HK-2 (cell line): ENCODE measurements around the gene SLC18A2.
"Not testable (repeated sequence)": the region's sequence is repeated elsewhere in the genome, so short reads cannot be mapped to it uniquely, and the experiment has no call there.

ENCODE experiments used
- DNase-seq: peaks from one replicate; pipeline ENCODE4 v3.0.0-alpha.2; 2018; ENCODE audit not compliant: unreplicated experiment

Gene SLC18A2

DNA sequence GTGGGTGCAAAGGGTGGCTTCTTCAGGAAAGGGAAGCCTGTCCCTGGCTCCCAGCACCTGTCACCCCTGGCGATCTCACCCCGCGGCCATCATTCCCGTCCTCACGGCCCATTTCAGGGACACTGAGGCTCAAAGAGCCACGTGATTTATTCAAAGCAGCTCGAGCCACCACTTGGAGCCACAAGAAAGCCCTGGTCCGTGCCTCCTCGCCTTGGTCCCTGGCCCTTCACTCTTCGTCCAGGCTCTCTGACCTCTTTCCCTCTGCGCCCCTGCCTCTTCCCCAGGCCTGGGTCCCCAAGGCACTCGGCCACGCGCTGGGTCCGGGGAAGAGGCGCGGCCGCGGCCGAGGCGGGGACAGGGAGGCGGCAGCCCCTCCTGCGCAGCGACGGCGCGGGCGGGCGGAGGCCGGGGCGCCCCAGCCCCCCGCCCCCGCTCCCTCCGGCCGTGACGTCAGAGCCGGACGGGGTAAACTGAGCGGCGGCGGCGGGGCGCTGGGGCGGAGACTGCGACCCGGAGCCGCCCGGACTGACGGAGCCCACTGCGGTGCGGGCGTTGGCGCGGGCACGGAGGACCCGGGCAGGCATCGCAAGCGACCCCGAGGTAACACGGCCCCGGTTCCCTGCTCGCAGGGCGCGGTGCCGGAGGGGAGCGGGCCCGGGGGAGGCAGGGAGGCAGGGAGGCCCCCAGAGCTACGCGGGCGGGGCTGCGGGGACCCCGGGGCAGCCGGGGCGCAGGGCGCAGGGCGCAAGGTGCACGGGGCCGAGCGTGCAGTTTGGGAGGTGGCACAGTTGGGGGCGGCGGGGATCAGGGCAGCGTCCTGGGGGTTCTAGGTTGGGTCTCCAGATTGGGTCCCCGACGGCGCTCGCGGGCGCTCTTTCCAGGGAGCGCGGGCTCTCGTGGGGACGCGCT lies at the start of gene SLC18A2:
TSS of gene SLC18A2 (plus strand) at position 494 of the 909 bp plus-strand sequence. CDS start 580 bp downstream, outside the sequence.
- no peak for DNase-seq

DNA sequence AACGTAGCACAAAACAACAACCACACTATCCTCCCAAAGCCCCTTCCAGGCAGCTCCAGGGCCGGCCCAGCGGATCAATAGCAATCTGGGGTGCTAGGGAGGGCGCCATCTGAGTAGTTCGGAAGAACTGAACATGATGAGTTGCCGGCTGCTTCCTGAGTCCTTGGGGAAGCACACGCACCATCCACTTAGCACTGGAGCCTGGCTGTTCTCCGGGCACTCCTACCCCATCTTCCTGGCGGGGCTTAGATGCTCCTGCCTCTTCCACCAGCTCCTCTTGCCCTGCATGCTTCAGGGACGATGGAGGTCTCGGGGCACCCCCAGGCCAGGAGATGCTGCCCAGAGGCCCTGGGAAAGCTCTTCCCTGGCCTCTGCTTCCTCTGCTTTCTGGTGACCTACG lies 43.7 kb upstream of the SLC18A2 start, which contains the start of gene KCNK18:
TSS of gene KCNK18 (plus strand) at position 301 of the 400 bp plus-strand sequence. CDS start at position 301, 0 bp downstream.
- DNase-seq = no peak

DNA sequence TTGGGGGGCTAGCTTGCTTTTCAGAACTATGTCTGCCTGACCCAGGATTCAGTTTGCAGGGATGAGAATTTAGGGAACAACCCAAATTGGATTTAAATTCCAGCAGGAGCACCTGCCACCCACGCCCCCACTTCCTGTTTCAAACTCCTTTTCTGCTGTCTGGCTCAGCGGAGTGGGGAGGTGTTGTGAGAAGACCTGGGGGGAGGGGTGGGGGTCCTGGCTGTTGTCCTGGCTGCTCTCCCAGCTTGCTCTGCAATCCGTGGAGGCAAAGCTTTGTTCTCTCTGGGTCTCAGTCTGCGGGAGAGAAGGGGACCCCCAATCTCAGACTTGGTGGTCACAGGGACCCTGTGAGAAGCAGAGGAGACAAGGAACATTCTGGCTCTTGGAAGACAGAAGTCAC lies 42.8 kb upstream of the SLC18A2 start:
- no peak for DNase-seq

DNA sequence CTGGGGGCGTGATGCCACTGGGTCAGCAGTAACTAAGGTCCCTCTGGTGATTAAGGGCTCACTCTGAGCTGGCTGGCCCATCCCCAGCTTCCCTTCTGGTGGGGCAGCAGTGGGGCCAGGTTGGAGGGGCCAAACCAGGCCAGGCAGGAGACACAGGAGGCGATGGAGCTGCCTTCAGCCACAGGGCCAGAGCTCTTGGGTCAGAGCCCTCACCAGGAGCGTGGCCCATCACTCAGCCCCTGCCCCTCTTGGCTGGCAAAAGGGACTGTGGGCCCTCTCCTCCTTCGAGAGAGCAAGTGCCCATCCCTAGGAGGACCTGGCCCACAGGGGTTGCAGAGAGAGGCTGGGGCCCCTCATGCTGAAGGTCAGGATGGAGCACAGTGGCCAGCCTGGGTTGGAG lies 39.1 kb upstream of the SLC18A2 start:
- DNase-seq = no peak

DNA sequence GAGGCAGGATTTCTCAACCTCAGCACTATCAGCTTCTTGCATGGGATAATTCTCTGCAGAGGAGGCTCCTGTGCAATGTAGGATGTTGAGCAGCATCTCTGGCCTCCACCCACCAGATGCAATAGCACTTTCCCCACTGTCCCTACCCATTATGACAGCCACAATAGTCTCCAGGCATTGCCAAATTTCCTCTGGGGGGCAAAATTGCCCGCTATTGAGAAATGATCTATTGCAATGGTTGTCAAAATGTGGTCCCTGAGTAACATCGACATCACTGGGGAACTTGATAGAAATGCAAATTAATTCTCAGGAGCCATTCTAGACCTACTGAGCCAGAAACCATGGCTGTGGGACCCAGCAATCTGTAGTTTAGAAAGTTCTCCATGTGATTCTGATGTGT lies 36.6 kb upstream of the SLC18A2 start:
- no peak for DNase-seq

DNA sequence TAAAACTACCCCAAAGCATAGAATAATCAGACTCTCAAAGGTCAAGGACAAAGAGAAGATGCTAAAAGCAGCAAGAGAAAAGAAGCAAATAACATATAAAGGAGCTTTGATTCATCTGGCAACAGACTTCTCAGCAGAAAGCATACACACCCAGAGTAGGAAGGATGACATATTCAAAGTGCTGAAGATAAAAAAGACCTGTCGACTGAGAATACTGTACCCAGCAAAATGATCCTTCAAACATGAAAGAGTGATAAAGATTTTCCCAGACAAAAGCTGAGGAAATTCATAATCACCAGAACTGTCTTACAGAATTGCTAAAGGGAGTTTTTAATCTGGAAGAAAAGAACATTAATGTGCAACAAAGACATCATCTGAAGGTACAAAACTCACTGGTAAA lies 28.7 kb upstream of the SLC18A2 start:
- DNase-seq = no peak

DNA sequence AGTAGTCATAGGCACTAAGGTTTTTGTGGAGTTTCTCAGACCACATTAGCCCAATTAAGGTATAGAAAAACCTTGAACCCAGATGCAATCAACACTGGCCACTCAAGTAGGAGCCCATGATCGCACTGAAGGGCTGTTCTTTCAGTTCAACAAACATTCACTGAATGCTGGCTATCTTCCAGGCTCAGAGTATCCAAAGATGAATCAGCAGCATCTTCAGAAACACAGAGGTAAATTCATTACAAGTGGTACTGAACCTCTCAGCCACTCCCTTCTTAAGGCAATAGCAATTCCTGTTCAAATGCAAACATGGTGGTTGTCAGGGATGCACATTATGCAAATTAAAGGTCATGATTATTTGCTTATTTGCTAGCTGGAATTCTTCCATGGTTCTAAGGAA lies 26.5 kb upstream of the SLC18A2 start:
- DNase-seq = no peak

DNA sequence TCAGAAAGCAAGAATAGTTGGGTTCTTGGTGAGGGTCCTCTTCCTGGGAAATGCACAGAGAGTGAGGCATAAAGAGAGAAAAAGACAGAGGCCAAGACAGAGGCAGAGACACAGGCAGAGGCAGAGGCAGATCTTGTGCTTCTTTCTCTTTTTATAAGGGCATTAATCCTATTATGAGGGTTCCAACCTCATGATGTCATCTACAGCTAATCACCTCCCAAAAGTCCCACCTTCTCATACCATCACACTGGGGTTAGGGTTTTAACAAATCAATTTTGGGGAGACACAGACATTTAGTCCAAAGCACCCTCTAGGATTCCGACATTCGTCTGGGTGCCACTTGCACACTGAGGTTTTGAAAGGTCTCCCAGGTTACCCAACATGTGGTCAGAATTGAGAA lies 25.8 kb upstream of the SLC18A2 start:
- DNase-seq = no peak

DNA sequence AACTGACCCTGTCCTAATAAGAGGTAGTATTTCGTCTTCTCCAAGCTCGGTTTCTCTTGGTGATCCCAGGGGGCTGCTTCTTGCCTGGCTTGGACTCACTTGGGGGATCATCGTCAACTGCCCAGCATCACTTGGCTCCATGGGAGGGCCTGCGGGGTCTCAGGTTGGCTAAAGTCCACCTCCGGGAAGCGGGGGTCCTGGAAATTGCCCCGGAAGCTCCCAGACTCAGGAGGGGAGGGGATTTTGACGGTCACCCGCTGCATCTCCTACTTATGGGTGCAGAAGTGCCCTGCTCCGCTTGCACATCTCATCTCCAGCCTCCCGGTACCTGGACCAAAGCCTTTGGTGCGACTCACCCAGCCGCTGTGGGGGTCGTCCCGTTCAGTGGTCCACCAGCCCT lies 24.9 kb upstream of the SLC18A2 start:
- no peak for DNase-seq

DNA sequence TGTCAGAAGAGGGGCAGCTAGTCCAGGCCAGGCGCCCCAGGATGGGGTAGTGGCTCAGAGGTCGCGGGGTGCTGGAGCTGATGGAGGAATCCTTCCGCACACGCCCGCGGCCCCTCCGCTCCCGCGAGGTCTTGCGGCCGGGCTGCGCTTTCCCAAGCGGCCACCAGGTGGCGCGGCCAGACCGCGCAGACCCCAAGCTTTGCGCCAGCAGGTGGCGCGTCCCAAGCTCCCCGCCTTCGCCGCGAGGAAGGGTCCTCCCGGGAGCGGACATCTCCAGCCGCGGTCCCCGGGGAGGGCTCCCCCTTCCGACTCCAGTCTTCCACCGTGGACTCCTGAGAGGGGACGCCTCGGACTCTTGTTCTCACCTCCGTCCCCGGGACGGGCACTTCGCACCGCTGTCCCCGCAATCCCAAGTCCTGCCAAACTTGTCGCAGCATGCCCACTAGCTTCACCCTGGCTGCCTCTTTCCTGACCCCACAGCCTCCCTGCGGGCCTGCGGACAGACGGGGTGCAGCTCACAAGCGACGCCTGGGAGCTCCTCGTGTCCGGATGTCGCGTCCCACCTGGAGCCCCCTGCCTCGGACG lies 24.2 kb upstream of the SLC18A2 start:
- peak; percentile 82 for DNase-seq

DNA sequence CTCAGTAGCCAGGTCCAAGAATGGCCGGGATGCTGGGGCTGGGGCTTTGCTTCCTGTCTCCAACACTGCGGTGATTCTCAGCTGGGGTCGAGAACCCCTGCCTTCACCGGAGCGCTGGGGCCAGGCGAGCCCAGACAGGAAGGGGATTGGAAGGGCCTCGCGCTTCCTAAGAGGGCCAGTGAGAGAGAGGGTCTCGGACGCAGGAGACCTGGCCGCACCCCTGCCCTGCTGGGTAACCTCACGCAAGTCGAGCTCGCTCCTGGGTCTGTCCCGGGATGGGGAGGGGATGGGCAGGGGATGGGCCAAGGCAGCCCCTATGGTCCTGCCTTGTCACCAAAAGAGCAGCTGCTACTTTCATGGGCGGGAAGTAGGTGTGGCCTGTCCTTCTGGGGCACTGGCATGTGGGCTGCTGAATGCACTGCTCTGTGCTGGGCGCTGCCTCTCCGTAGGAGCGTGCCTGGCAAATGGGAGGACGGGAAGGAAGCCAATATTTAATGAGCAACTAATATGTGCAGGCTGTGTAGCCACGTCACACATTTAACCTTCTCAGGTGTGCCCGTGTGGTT lies 23.6 kb upstream of the SLC18A2 start:
- no peak for DNase-seq

DNA sequence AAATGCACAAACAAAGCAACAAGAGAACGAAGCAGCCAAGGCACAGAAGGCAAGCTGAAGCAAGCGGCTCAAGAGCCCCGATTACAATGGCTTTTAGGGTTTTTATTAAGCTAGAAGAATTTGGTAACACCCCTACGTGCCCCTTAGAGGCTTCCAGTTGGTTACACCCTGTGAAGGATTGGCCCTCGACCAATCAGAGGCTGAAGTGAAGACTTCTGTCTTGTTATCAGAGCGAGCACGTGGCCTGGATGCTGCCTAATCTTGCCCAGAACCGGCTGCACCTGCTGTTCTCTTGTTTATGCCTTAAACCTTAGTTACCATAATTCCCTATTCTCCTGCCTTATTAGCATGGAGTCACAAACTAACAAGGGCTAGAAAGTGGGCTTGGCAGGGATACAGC lies 22.3 kb upstream of the SLC18A2 start:
- DNase-seq = no peak

DNA sequence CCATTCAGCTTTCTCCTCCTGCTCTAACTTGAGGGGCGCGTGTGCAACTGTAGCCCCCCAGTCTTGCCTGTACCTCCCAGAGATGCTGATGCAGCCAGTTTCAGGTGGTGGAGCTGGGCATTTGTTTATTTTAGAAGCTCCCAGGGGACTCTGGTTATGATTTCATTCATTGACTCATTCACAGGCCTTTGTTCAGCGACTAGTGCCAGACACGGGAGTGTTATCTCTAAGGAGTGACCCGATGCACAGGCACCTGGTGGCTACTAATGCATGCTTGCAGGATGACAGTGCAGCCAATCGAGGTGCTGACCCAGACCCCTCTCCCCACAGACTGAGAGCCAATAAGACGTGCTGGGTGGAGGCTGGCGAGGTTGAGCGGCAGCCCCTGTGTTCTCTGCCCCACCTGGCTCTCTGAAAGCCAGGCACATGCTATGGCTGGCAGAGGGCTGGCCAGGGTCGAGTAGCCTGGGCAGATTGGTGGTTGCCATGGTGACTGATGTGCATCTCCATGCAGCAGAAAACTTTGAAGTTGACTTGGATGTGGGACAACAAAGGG lies 19.7 kb upstream of the SLC18A2 start:
- peak; percentile 22 for DNase-seq

DNA sequence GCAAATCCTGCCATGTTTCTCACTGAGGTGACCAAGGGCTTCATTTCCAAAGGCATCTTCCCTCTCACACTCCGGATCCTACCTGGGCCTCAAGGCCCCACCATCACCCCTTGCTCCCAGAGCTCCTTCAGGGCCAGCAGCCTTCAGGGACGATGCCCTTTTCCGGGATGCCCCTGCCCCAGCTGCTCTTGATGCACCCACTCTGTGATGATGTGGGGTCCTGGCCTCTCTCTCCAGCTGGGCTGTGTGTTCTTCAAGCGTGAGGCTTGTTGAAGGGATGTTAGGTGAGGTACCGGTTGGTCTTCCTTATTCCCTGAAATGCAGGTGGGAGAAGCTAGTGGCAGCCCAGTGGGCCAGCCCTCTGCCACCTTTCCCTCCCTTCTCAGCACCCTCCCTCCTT lies 18.4 kb upstream of the SLC18A2 start:
- DNase-seq = no peak

DNA sequence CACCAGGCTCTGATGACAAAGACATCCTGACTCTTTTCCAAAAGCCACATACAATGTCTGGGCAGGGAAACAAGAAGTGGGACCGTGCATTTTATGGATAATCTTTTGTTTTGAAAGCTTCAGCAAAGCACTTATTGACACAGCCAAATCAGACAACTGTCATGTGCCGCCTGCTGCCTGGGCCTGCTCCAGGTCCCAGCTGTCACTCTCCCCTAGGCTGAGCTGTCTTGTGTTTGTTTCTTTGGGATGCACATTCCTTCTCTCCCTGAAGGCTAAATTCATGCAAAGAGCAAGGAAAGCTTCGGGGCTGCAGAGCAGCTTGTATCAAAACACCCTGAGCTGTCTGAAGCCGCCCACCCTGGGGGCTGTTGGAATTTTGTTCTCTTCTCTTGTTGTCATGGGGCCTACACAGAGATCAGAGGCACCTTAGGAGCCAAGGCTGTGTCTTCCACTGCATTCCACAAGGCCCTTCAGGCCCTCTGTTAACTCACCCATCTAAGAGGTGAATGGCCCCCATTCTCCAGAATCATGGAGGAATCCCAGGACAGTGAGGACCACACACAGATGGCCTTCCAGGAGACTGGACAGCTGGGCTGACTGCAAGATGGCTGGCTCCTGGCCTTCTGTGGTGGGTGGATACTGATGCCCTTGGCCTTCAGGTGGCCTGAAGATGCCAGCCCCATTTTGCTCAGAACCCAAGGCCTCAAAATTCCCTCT lies 17.8 kb upstream of the SLC18A2 start:
- DNase-seq = no peak

DNA sequence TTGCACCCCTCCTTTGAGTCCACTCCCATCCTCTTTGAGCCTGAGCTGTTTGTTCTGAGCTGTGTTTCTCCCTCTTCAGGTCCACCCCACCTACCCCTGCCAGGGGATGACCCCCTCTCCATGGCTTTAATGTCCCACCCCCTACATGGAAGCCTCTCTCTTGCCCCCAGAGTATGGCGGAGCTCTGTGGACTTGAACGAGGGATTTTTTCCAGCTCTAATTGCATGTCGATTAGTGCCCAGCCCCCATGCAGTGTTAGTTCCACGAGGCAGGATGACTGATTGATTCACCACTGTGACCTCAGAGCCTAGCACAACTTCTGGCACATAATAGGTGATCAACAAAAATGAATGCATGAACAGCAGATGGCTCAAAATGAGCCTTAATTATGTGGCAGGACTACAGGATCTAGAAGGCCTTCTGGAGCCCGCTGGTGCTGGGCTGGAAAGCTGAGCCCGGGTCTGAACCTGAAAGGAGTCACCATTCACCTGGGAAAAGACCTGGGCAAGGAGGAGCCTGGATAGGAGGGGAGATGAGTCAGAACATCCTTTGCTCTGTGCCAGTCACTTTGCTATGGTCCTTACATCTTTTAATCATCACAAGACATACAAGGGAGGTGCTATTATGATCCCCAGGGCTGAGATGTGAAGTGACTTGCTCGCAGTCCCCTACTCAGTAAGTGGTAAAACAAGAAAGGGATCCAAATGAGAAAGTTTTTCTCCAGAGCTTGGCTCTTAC lies 17.1 kb upstream of the SLC18A2 start:
- DNase-seq = no peak

DNA sequence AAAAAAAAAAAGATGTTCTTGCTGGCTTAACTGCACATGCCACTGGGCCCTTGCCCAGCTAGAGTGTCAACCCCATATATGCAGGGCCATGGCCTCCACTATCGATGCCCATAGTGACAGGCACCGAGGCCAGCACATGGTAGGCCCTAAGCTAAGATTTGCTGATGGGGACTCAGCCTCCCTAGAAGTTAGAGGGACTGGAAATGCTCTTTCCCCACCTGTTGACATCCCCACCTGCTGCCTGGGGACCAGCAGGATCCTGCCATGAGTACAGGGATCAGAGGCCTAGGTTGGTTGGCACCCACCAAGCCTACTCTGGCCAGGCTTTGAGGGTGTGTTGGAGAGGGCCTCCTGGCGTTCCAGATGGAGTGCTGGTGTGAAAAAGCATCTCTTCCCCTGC lies 16.0 kb upstream of the SLC18A2 start:
- DNase-seq = no peak

DNA sequence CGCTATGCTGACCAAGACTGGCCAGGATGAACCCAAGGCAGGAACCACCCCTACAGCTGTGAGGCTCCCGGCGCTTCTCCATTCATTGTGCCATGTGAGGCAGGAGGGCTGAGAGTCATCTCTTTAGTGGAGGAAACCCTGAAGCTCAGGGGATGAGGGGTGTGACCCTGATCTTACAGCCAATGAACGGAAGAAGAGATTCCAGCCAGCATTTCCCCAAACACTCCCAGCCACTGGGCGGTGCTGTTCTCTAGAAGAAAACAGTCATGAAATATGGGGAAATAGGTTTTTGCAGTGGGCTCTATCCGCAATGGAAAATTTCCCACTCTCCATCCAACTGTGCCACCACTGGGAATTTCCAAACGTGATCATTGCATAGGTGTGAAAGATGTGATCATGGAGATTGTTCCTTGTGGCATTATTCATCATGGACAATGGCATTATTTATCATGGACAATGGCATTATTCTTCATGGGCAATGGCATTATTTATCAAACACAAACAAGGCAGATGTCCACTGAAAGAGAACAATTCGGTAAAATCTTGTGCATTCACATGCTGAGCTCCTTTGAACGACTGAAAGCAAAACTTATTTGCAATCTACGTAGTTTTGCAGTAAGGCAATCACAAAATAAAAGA lies 14.0 kb upstream of the SLC18A2 start:
- DNase-seq = peak; percentile 37

DNA sequence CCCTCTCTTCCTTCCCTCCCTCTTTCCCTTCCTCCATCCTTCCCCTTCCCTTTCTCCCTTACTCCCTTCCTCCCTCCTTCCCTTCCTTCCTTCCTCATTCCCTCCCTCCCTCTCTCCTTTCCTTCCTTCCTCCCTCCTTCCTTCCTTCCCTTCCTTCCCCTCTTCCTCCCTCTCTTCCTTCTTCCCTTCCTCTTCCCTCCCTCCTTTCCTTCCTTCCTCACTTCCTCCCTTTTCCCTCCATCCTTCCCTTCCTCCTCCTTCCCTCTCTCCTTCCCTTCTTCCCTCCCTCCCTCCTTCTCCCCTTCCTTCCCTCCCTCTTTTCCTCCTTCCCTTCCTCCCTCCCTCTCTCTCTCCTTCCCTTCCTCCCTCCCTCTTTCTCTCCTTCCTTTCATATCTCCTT lies 12.7 kb upstream of the SLC18A2 start:
- no peak for DNase-seq

DNA sequence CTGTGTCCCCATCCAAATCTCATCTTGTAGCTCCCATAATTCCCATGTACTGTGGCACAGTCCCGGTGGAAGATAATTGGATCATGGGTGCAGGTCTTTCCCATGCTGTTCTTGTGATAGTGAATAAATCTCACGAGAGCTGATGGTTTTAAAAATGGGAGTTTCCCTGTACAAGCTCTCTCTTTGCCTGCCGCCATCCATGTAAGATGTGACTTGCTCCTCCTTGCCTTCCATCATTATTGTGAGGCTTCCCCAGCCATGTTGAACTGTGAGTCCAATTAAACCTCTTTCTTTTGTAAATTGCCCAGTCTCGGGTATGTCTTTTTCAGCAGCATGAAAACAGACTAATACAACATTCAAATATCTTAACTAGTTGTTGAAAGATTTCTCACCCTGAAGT lies 10.8 kb upstream of the SLC18A2 start:
- not testable (repeated sequence) for DNase-seq
